ENCODE results near the gene GCDH. TPM values are rescaled to one million over a fixed set of nuclear protein-coding genes. Genes with fewer than 3 reads are reported as not detected.

Gene GCDH
- total RNA-seq, 6 experiments from 2014 or later = 42.2 to 119 (median 59.5) TPM

DNA sequence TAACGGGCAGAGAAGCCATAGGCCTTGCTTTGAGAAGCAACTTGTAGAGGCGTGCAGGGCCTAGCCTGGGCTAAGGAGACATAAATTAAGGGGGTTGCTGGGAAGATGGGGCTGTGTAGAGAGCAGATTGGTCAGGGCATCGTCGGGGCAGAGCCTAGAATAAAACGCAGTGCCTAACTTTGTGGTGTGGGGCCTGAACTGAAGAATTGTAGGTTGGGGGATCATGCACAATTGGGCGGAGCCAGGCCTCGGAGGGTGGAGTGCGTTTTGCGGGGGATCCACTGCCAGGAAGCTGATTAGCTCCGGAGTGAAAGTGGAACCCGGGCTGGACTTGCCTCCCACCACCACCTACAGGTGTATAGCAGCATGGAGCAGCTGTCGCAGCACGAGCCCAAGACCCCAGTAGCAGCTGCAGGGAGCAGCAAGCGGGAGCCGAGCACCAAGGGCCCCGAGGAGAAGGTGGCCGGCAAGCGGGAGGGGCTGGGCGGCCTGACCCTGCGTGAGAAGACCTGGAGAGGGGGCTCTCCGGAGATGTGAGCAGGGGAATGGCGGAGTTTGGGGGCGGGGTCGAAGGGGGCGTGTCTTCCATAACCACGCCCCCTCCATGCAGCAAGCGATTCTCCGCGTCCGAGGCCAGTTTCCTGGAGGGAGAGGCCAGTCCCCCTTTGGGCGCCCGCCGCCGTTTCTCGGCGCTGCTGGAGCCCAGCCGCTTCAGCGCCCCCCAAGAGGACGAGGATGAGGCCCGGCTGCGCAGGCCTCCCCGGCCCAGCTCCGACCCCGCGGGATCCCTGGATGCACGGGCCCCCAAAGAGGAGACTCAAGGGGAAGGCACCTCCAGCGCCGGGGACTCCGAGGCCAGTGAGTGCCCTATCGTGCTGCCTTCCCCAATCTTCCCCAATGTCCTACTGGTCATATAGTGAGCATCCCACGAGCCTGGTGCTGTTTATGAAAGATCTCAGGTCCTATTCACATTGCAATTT, 23.6 kb upstream of the GCDH start:
- WGBS (ENCODE audit: insufficient coverage, low coverage, low lambda C conversion rate, missing lambda C conversion rate) = 37% methylated on average over 13 of the region's 51 CpGs
- peak in 2 of 3 donors; percentile 49 to 62 for DNase-seq
- H3K4me3 ChIP-seq = peak overlapping the region in 2 of 3 donors; percentile 6 to 19
- intact Hi-C loops (cut with DNase I) = no loop called here
- H3K27me3 ChIP-seq = no peaks in the 10 kb centered on the region
- ATAC-seq = peak; percentile 28 to 59 (median 41)
- H3K36me3 ChIP-seq = no peaks in the 10 kb centered on the region
- no peaks in the 10 kb centered on the region for H3K9me3 ChIP-seq
- H3K27ac ChIP-seq = no peak overlapping the region
- H3K4me1 ChIP-seq = no peaks in the 10 kb centered on the region
- TF ChIP-seq POLR2A (IDR thresholded peaks at IDR 0.05) = no peak
- TF ChIP-seq, protein P1, sequence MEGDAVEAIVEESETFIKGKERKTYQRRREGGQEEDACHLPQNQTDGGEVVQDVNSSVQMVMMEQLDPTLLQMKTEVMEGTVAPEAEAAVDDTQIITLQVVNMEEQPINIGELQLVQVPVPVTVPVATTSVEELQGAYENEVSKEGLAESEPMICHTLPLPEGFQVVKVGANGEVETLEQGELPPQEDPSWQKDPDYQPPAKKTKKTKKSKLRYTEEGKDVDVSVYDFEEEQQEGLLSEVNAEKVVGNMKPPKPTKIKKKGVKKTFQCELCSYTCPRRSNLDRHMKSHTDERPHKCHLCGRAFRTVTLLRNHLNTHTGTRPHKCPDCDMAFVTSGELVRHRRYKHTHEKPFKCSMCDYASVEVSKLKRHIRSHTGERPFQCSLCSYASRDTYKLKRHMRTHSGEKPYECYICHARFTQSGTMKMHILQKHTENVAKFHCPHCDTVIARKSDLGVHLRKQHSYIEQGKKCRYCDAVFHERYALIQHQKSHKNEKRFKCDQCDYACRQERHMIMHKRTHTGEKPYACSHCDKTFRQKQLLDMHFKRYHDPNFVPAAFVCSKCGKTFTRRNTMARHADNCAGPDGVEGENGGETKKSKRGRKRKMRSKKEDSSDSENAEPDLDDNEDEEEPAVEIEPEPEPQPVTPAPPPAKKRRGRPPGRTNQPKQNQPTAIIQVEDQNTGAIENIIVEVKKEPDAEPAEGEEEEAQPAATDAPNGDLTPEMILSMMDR (IDR thresholded peaks at IDR 0.05) = no peak

DNA sequence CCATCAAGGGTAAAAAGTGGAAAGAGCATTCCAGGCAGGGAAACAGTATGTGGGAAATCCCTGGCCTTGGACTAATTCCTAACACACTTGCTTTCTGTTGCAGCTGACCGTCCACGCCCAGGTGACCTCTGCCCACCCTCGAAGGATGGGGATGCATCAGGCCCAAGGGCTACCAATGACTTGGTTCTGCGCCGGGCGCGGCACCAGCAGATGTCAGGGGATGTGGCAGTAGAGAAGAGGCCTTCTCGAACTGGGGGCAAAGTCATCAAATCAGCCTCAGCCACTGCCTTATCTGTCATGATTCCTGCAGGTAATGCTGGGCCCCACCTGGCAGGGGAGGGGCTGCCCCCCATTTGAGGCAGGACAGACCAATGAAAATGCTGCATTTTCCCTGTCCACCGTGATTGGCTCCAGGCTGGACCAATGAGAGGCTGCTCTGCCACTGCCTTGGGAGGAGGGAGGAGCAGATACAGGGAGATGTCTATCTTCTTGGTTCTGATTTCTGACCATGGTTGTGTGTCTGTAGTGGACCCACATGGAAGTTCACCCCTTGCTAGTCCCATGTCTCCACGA, 22.3 kb upstream of the GCDH start:
- Histone ChIP-seq H3K36me3 (no peaks in the 10 kb centered on the region), H3K9me3 (no peaks in the 10 kb centered on the region), H3K27ac (no peak overlapping the region), H3K4me3 (no peak overlapping the region), H3K4me1 (no peaks in the 10 kb centered on the region), H3K27me3 (no peaks in the 10 kb centered on the region)
- intact Hi-C loops (cut with DNase I) = no loop called here
- TF ChIP-seq, protein P1 (IDR thresholded peaks at IDR 0.05) = no peak
- no peak for TF ChIP-seq POLR2A (IDR thresholded peaks at IDR 0.05)
- DNase-seq = no peak
- no peak for ATAC-seq
- 80% methylated on average over 1 of the region's 10 CpGs for WGBS (ENCODE audit: insufficient coverage, low coverage, low lambda C conversion rate, missing lambda C conversion rate)

DNA sequence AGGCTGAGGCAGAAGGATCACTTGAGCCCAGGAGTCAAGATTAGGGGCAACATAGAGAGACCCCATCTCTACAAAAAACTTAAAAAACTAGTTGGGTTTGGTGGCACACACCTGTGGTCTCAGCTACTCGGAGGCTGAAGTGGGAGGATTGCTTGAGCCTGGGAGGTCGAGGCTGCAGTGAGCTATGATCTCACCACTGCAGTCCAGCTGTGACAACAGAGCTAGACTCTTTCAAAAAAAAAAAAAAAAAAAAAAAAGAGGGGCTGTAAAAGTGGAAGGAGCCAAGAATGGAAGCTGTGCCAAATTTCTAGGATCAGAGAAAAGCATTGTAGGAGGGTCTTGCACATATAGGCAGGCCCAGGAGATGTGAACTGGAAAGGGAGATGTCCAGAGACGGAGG, 19.3 kb upstream of the GCDH start:
- 100% methylated on average over 1 of the region's 3 CpGs for WGBS (ENCODE audit: insufficient coverage, low coverage, low lambda C conversion rate, missing lambda C conversion rate)
- H3K9me3 ChIP-seq = no peaks in the 10 kb centered on the region

DNA sequence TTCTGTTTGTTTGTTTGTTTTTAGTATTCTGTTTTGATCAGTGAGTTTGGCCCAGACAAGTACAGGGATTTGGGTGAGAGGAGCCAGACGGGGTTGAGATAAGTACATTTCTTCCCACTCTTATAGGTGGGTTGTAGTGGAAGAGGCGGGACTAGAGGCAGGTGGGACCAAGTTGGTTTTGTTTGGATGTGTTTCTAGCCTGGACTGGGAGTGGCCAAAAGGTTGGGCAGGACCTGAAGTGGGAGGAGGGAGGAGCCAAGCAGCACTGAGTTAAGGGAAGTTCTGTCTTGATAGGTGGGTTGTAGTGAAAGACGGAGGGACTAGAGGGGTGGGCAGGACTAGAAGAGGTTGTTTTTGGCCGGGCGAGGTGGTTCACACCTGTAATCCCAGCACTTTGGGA, 18.7 kb upstream of the GCDH start:
- TF ChIP-seq, protein P1 (IDR thresholded peaks at IDR 0.05) = no peak
- no peak for TF ChIP-seq POLR2A (IDR thresholded peaks at IDR 0.05)
- 82% methylated on average over 4 of the region's 5 CpGs for WGBS (ENCODE audit: insufficient coverage, low coverage, low lambda C conversion rate, missing lambda C conversion rate)
- ATAC-seq = no peak

More for the DNA sequence above, 19.3 kb upstream of the GCDH start:
- Histone ChIP-seq H3K4me1 (no peaks in the 10 kb centered on the region), H3K27me3 (no peaks in the 10 kb centered on the region), H3K27ac (no peak overlapping the region), H3K36me3 (no peaks in the 10 kb centered on the region), H3K4me3 (no peak overlapping the region)
- ATAC-seq (no peak), DNase-seq (no peak)
- TF ChIP-seq, protein P1 (IDR thresholded peaks at IDR 0.05) = no peak
- no peak for TF ChIP-seq POLR2A (IDR thresholded peaks at IDR 0.05)
- intact Hi-C loops (cut with DNase I) = no loop called here

More for the DNA sequence above, 18.7 kb upstream of the GCDH start:
- intact Hi-C loops (cut with DNase I) = no loop called here
- Histone ChIP-seq H3K9me3 (no peaks in the 10 kb centered on the region), H3K36me3 (no peaks in the 10 kb centered on the region), H3K4me3 (no peak overlapping the region), H3K27me3 (no peaks in the 10 kb centered on the region), H3K27ac (no peak overlapping the region), H3K4me1 (no peaks in the 10 kb centered on the region)
- no peak for DNase-seq

All from right lobe of liver (tissue), 6 donors.